ENCODE results near the gene PCSK5. TPM values are rescaled to one million over a fixed set of nuclear protein-coding genes. Genes with fewer than 3 reads are reported as not detected.

PCSK5 gene
- total RNA-seq, 1 donor from 2014 or later, result 18.3 TPM

- TF ChIP-seq CTCF (IDR thresholded peaks at IDR 0.05), result no peak
- Mint-ChIP-seq H3K27ac (ENCODE audit: unreplicated experiment) (no peak overlapping the region), H3K36me3 (ENCODE audit: unreplicated experiment) (no peaks in the 10 kb centered on the region), H3K9me3 (ENCODE audit: unreplicated experiment) (no peaks in the 10 kb centered on the region), H3K27me3 (ENCODE audit: unreplicated experiment) (no peaks in the 10 kb centered on the region), H3K4me1 (ENCODE audit: unreplicated experiment) (peaks cover 15% of the 10 kb centered on the region), H3K4me3 (ENCODE audit: unreplicated experiment) (no peak overlapping the region)
- no peak for DNase-seq (ENCODE audit: extremely low spot score, unreplicated experiment)
Measured at GRCh38 chr9:76400534-76401096, 510.1 kb downstream of the PCSK5 start.

GRCh38 chr9:76401176-76401575, 510.7 kb downstream of the PCSK5 start:
- no peaks in the 10 kb centered on the region for H3K9me3 Mint-ChIP-seq (ENCODE audit: unreplicated experiment)
- H3K4me3 Mint-ChIP-seq (ENCODE audit: unreplicated experiment), result no peak overlapping the region
- DNase-seq (ENCODE audit: extremely low spot score, unreplicated experiment), result no peak
- TF ChIP-seq CTCF (IDR thresholded peaks at IDR 0.05), result no peak
- no peaks in the 10 kb centered on the region for H3K27me3 Mint-ChIP-seq (ENCODE audit: unreplicated experiment)
- no peak overlapping the region for H3K27ac Mint-ChIP-seq (ENCODE audit: unreplicated experiment)
- H3K4me1 Mint-ChIP-seq (ENCODE audit: unreplicated experiment), result peaks cover 13% of the 10 kb centered on the region
- no peaks in the 10 kb centered on the region for H3K36me3 Mint-ChIP-seq (ENCODE audit: unreplicated experiment)

GRCh38 chr9:76401580-76402354, 511.3 kb downstream of the PCSK5 start:
- H3K27me3 Mint-ChIP-seq (ENCODE audit: unreplicated experiment), result no peaks in the 10 kb centered on the region
- no peaks in the 10 kb centered on the region for H3K9me3 Mint-ChIP-seq (ENCODE audit: unreplicated experiment)
- peaks cover 13% of the 10 kb centered on the region for H3K4me1 Mint-ChIP-seq (ENCODE audit: unreplicated experiment)
- no peak overlapping the region for H3K4me3 Mint-ChIP-seq (ENCODE audit: unreplicated experiment)
- no peak overlapping the region for H3K27ac Mint-ChIP-seq (ENCODE audit: unreplicated experiment)
- H3K36me3 Mint-ChIP-seq (ENCODE audit: unreplicated experiment), result no peaks in the 10 kb centered on the region
- TF ChIP-seq CTCF (IDR thresholded peaks at IDR 0.05), result no peak
- DNase-seq (ENCODE audit: extremely low spot score, unreplicated experiment), result no peak

- no peaks in the 10 kb centered on the region for H3K9me3 Mint-ChIP-seq (ENCODE audit: unreplicated experiment)
- peaks cover 13% of the 10 kb centered on the region for H3K4me1 Mint-ChIP-seq (ENCODE audit: unreplicated experiment)
- peak overlapping the region; percentile 94 for H3K27ac Mint-ChIP-seq (ENCODE audit: unreplicated experiment)
- H3K36me3 Mint-ChIP-seq (ENCODE audit: unreplicated experiment), result no peaks in the 10 kb centered on the region
- no peak for DNase-seq (ENCODE audit: extremely low spot score, unreplicated experiment)
- H3K4me3 Mint-ChIP-seq (ENCODE audit: unreplicated experiment), result no peak overlapping the region
- peaks cover 4% of the 10 kb centered on the region for H3K27me3 Mint-ChIP-seq (ENCODE audit: unreplicated experiment)
- peak; percentile 69 for TF ChIP-seq CTCF (IDR thresholded peaks at IDR 0.05)
Measured at GRCh38 chr9:76403352-76403751, 512.9 kb downstream of the PCSK5 start.

- Mint-ChIP-seq H3K4me1 (ENCODE audit: unreplicated experiment) (peaks cover 13% of the 10 kb centered on the region), H3K27me3 (ENCODE audit: unreplicated experiment) (peaks cover 6% of the 10 kb centered on the region), H3K36me3 (ENCODE audit: unreplicated experiment) (no peaks in the 10 kb centered on the region), H3K27ac (ENCODE audit: unreplicated experiment) (no peak overlapping the region), H3K4me3 (ENCODE audit: unreplicated experiment) (no peak overlapping the region), H3K9me3 (ENCODE audit: unreplicated experiment) (no peaks in the 10 kb centered on the region)
- DNase-seq (ENCODE audit: extremely low spot score, unreplicated experiment), result no peak
- TF ChIP-seq CTCF (IDR thresholded peaks at IDR 0.05), result no peak
Measured at GRCh38 chr9:76404401-76404800, 513.9 kb downstream of the PCSK5 start.
